ENCODE results near the gene ERGIC3. TPM values are rescaled to one million over a fixed set of nuclear protein-coding genes. Genes with fewer than 3 reads are reported as not detected.

ERGIC3 gene
- total and polyA plus RNA-seq, 2 donors (not counting 1 experiment from before 2014, with no cell fraction given) = 191 to 254 TPM

DNA sequence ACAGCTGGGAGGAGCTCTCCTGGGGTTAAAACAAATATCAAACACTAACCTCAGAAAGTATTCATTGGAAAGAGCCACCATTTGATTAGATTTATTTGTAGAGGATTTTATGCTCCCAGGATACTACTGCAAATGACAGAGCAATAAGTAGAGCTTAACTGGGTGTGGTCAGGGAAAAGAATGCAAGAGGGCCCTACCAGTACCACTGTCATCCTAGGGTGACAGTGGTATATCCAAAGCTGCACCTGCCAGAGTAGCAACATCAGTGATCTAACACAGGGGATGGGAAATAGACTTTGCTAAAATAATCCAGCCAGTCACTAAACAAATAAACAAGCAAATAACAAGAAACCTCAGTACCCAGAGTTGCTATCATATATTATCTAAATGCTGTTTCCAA is 29.7 kb downstream of the ERGIC3 start:
- ChIA-PET POLR2A (no interaction called here), CTCF (no interaction called here)
- Histone ChIP-seq H3K4me3 (ENCODE audit: control extremely low read depth in 1 of 5, extremely low read depth in 1 of 5, insufficient read depth in 1 of 5, low read depth in 2 of 5, low read length in 4 of 5) (no peak overlapping the region), H3K4me2 (replicated peaks; ENCODE audit: low read depth, low read length, poor library complexity, severe bottlenecking) (no peak overlapping the region), H3K79me2 (ENCODE audit: control insufficient read depth, insufficient read depth, low read length) (no peaks in the 10 kb centered on the region), H4K20me1 (ENCODE audit: control insufficient read depth, insufficient read depth, low read length, poor library complexity, severe bottlenecking) (no peaks in the 10 kb centered on the region), H2AFZ (ENCODE audit: insufficient read depth, low read depth, low read length, poor library complexity, severe bottlenecking) (no peak overlapping the region), H3K9ac (ENCODE audit: low read length) (no peak overlapping the region), H3K9me3 (ENCODE audit: control extremely low read depth in 1 of 3, control insufficient read depth in 2 of 3, insufficient read depth in 1 of 3, low read length in 2 of 3) (peaks cover 0 to 19% (median 0%) of the 10 kb centered on the region in 3 donors), H3K4me1 (ENCODE audit: control insufficient read depth in 2 of 2, insufficient read depth in 2 of 2, low read length in 2 of 2) (no peaks in the 10 kb centered on the region), H3K36me3 (replicated peaks in 1 of 2; ENCODE audit: control extremely low read depth in 1 of 2, control insufficient read depth in 1 of 2, extremely low read depth in 1 of 2, insufficient read depth in 2 of 2, low read length in 1 of 2) (no peaks in the 10 kb centered on the region), H3K27me3 (replicated peaks in 1 of 4; ENCODE audit: control extremely low read depth in 1 of 4, control insufficient read depth in 3 of 4, insufficient read depth in 4 of 4, low read length in 3 of 4) (peaks cover 0 to 2% (median 0%) of the 10 kb centered on the region in 4 experiments), H3K27ac (ENCODE audit: low read length in 2 of 2) (no peak overlapping the region)
- H3K9me3 Mint-ChIP-seq (ENCODE audit: insufficient read depth) = peaks cover 4% of the 10 kb centered on the region
- no peak for TF ChIP-seq EZH2 (IDR thresholded peaks at IDR 0.05; ENCODE audit: borderline replicate concordance, insufficient read depth, low read depth, low read length, poor library complexity, severe bottlenecking)
- TF ChIP-seq, protein P1, sequence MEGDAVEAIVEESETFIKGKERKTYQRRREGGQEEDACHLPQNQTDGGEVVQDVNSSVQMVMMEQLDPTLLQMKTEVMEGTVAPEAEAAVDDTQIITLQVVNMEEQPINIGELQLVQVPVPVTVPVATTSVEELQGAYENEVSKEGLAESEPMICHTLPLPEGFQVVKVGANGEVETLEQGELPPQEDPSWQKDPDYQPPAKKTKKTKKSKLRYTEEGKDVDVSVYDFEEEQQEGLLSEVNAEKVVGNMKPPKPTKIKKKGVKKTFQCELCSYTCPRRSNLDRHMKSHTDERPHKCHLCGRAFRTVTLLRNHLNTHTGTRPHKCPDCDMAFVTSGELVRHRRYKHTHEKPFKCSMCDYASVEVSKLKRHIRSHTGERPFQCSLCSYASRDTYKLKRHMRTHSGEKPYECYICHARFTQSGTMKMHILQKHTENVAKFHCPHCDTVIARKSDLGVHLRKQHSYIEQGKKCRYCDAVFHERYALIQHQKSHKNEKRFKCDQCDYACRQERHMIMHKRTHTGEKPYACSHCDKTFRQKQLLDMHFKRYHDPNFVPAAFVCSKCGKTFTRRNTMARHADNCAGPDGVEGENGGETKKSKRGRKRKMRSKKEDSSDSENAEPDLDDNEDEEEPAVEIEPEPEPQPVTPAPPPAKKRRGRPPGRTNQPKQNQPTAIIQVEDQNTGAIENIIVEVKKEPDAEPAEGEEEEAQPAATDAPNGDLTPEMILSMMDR (IDR thresholded peaks at IDR 0.05) = no peak
- peaks cover 6% of the 10 kb centered on the region for H3K27me3 Mint-ChIP-seq
- DNase-seq (no peak), ATAC-seq (ENCODE audit: low read depth) (no peak)
- intact Hi-C loops (cut with micrococcal nuclease) = no loop called here
- H3K4me1 Mint-ChIP-seq = no peaks in the 10 kb centered on the region
- H3K27ac Mint-ChIP-seq = no peak overlapping the region
- H3K4me3 Mint-ChIP-seq = no peak overlapping the region

DNA sequence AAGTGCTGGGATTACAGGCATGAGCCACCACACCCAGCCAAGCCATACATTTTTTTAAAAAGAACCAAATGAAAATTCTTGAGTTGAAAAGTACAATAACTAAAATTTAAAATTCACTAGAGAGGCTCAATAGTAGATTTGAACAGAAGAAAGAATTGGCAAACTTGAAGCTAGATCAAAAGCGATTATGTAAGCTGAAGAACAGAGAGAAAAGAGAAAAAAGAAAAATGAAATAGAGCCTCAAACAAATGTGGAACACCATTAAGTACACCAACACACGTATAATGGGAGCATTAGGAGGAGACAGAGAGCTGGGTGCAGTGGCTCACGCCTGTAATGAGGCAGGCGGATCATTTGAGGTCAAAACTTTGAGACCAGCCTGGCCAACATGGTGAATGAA is 31.0 kb downstream of the ERGIC3 start:
- H3K9ac ChIP-seq (ENCODE audit: low read length) = no peak overlapping the region
- ATAC-seq (ENCODE audit: low read depth) = no peak
- POLR2A ChIA-PET = no interaction called here
- CTCF ChIA-PET = interaction anchor here (1.1 kb wide), 1 partner anchor 28 kb away, joined by 3 read pairs; no protein-coding TSS in a partner anchor
- no peaks in the 10 kb centered on the region for H3K36me3 ChIP-seq (replicated peaks in 1 of 2; ENCODE audit: control extremely low read depth in 1 of 2, control insufficient read depth in 1 of 2, extremely low read depth in 1 of 2, insufficient read depth in 2 of 2, low read length in 1 of 2)
- no peak overlapping the region for H3K4me2 ChIP-seq (replicated peaks; ENCODE audit: low read depth, low read length, poor library complexity, severe bottlenecking)
- no peaks in the 10 kb centered on the region for H3K79me2 ChIP-seq (ENCODE audit: control insufficient read depth, insufficient read depth, low read length)
- Mint-ChIP-seq H3K4me1 (no peaks in the 10 kb centered on the region), H3K27ac (no peak overlapping the region), H3K27me3 (peaks cover 6% of the 10 kb centered on the region), H3K4me3 (no peak overlapping the region), H3K9me3 (ENCODE audit: insufficient read depth) (peaks cover 4% of the 10 kb centered on the region)
- WGBS (ENCODE audit: insufficient coverage) = 100% methylated on average over 3 of the region's 4 CpGs
- peaks cover 0 to 19% (median 0%) of the 10 kb centered on the region in 3 donors for H3K9me3 ChIP-seq (ENCODE audit: control extremely low read depth in 1 of 3, control insufficient read depth in 2 of 3, insufficient read depth in 1 of 3, low read length in 2 of 3)
- no peak for DNase-seq
- TF ChIP-seq EZH2 (IDR thresholded peaks at IDR 0.05; ENCODE audit: borderline replicate concordance, insufficient read depth, low read depth, low read length, poor library complexity, severe bottlenecking) = no peak
- TF ChIP-seq, protein P1 (IDR thresholded peaks at IDR 0.05) = no peak
- intact Hi-C loops (cut with micrococcal nuclease) = no loop called here
- peaks cover 0 to 2% (median 0%) of the 10 kb centered on the region in 4 experiments for H3K27me3 ChIP-seq (replicated peaks in 1 of 4; ENCODE audit: control extremely low read depth in 1 of 4, control insufficient read depth in 3 of 4, insufficient read depth in 4 of 4, low read length in 3 of 4)
- H2AFZ ChIP-seq (ENCODE audit: insufficient read depth, low read depth, low read length, poor library complexity, severe bottlenecking) = no peak overlapping the region
- no peak overlapping the region for H3K4me3 ChIP-seq (ENCODE audit: control extremely low read depth in 1 of 5, extremely low read depth in 1 of 5, insufficient read depth in 1 of 5, low read depth in 2 of 5, low read length in 4 of 5)
- no peaks in the 10 kb centered on the region for H3K4me1 ChIP-seq (ENCODE audit: control insufficient read depth in 2 of 2, insufficient read depth in 2 of 2, low read length in 2 of 2)
- no peaks in the 10 kb centered on the region for H4K20me1 ChIP-seq (ENCODE audit: control insufficient read depth, insufficient read depth, low read length, poor library complexity, severe bottlenecking)
- no peak overlapping the region for H3K27ac ChIP-seq (ENCODE audit: low read length in 2 of 2)
